Measurements from ENCODE around the gene OR2C1.

DNA sequence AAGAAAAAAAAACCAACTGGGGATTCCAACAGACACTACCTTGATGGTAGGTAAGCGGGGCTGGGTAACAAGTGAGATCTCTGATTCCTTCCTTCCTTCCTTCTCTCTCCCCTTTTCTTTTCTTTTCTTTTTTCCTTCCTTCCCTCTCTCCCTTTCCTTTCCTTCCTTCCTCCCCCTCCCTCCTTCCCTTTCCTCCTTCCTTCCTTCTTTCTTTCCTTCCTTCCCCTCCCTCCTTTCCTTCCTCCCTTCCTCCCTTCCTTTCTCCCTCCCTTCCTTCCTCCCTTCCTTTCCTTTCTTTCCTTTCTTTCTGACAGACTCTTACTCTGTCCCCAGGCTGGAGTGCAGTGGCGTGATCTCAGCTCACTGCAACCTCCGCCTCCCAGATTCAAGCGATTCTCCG lies 20.0 kb downstream of the OR2C1 start:
- TF ChIP-seq, protein P1, sequence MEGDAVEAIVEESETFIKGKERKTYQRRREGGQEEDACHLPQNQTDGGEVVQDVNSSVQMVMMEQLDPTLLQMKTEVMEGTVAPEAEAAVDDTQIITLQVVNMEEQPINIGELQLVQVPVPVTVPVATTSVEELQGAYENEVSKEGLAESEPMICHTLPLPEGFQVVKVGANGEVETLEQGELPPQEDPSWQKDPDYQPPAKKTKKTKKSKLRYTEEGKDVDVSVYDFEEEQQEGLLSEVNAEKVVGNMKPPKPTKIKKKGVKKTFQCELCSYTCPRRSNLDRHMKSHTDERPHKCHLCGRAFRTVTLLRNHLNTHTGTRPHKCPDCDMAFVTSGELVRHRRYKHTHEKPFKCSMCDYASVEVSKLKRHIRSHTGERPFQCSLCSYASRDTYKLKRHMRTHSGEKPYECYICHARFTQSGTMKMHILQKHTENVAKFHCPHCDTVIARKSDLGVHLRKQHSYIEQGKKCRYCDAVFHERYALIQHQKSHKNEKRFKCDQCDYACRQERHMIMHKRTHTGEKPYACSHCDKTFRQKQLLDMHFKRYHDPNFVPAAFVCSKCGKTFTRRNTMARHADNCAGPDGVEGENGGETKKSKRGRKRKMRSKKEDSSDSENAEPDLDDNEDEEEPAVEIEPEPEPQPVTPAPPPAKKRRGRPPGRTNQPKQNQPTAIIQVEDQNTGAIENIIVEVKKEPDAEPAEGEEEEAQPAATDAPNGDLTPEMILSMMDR (IDR thresholded peaks at IDR 0.05; ENCODE audit: poor library complexity) = no peak
- TF ChIP-seq EZH2 (IDR thresholded peaks at IDR 0.05; ENCODE audit: borderline replicate concordance) = no peak
